Stomach (tissue), 9 donors: Measurements from ENCODE around the gene KLHL21. TPM values are rescaled to one million over a fixed set of nuclear protein-coding genes. Genes with fewer than 3 reads are reported as not detected.

ENCODE experiments used
- DNase-seq, 2 donors: peaks; one replicate each; pipeline versions ENCODE4 v3.0.0 to v3.0.0-alpha.2; 2013 to 2019
- H3K27ac ChIP-seq, 5 donors: fragments of 200-600 bp in 4 of 5; sonication (generic) in 4 of 5; one replicate each; pipeline ENCODE4 v1.5.1; 2013 to 2019; ENCODE audit warnings: mild to moderate bottlenecking in 1 of 5, moderate library complexity in 1 of 5
- H3K27me3 ChIP-seq, 3 donors: fragments of 200-600 bp; sonication (generic); one replicate each; pipeline ENCODE4 v1.5.1; 2017 to 2019; ENCODE audit warnings: mixed run types in 1 of 3
- H3K36me3 ChIP-seq, 4 donors: fragments of 200-600 bp; sonication (generic); 1 replicate in 3 of 4; 2 replicates in 1 of 4; pipeline ENCODE4 v1.5.1; 2016 to 2019
- H3K4me1 ChIP-seq, 4 donors: fragments of 200-600 bp; sonication (generic); one replicate each; pipeline ENCODE4 v1.5.1; 2016 to 2019
- H3K4me3 ChIP-seq, 4 donors: fragments of 200-600 bp; sonication (generic) in 3 of 4; one replicate each; pipeline ENCODE4 v1.5.1; 2016 to 2019; ENCODE audit warnings: mild to moderate bottlenecking in 1 of 4
- H3K9me3 ChIP-seq, 4 donors: fragments of 200-600 bp; sonication (generic); one replicate each; pipeline ENCODE4 v1.5.1; 2016 to 2019
- EP300 ChIP-seq: sonication (generic); formaldehyde crosslinking; IDR thresholded peaks from one replicate; pipeline ENCODE4 v1.6.1; 2017; ENCODE audit warnings: antibody characterized with exemption
- WGBS, 5 donors: extraction: QIAGEN DNeasy Blood & Tissue Kit in 3 of 5; methylation state at CpG; one replicate each; pipeline versions ENCODE4 v1.1.5 to v1.1.7; 2013 to 2018; 5-methylcytosine and 5-hydroxymethylcytosine counted together
- intact Hi-C: fragments of 100-400 bp; cut with DNase I; formaldehyde crosslinking; loops from one replicate; pipeline ENCODE4 v1.15.1; 2023; ENCODE audit warnings: low total_unique reads
- polyA plus RNA-seq, 3 donors: library from polyadenylated mRNA; stranded (reverse); fragments of 200-250 nt; gene quantifications; one replicate each; pipeline ENCODE4 v1.2.3, GENCODE V29; 2013
- small RNA-seq, 4 donors: library from RNA; depleted of rRNA; stranded (forward); fragments of <200 nt; gene quantifications; one replicate each; pipeline ENCODE3, GENCODE V24; 2016
- total RNA-seq, 5 donors: library from RNA; depleted of rRNA; stranded (reverse); fragments of >200 nt; gene quantifications; one replicate each; pipeline versions ENCODE4 v1.1.0 to v1.2.3, GENCODE V29; 2014 to 2016
- donor health status: healthy with polysubstance abuse.
- donor health status: Bipolar disorder and iron deficiency.
- donor health status: healthy.

KLHL21 gene
- total and polyA plus RNA-seq, 8 donors = 9.2 to 59.8 (median 19.4) TPM

- H3K36me3 ChIP-seq = peaks cover 64 to 97% (median 96%) of the 10 kb centered on the region in 4 donors
- DNase-seq = no peak
- intact Hi-C loops = no loop called here
- no peaks in the 10 kb centered on the region for H3K9me3 ChIP-seq
- no peak overlapping the region for H3K4me3 ChIP-seq
- WGBS, 5 donors = 68 to 86% (median 81%) methylated on average over 3 of the region's 3 CpGs
- no peak overlapping the region for H3K27ac ChIP-seq
- H3K27me3 ChIP-seq = no peaks in the 10 kb centered on the region
- no peak for TF ChIP-seq EP300
- H3K4me1 ChIP-seq = no peaks in the 10 kb centered on the region
Measured at GRCh38 chr1:6544831-6545230, 57.8 kb downstream of the KLHL21 start.

Small RNA genes lying within 50 kb of the gene (small RNA-seq; reads per million reads assigned to genes)
- gene RNU6-731P = 0 reads per million in 4 donors

Other genes with a start within 250 kb of the KLHL21 start
- 10 to 100 TPM in 3 of 5 donors, 1 to 10 TPM in 1, not detected in 1; 9.4 to 69.8 (median 22.6) TPM for gene ACOT7, start 209.1 kb downstream of the KLHL21 start, total RNA-seq
- 10 to 100 TPM; 17.7 to 26.3 (median 19.4) TPM for gene ACOT7, start 209.1 kb downstream of the KLHL21 start, polyA plus RNA-seq
- gene HES2, start 182.9 kb downstream of the KLHL21 start, total RNA-seq = 100 to 1,000 TPM in 1 of 5 donors, not detected in 4; 231 TPM
- 10 to 100 TPM in 1 of 3 donors, not detected in 2; 18.4 TPM for gene HES2, start 182.9 kb downstream of the KLHL21 start, polyA plus RNA-seq
- 10 to 100 TPM in 1 of 5 donors, 1 to 10 TPM in 2, not detected in 2; 1.8 to 68.4 (median 4.9) TPM for gene ESPN, start 178.1 kb downstream of the KLHL21 start, total RNA-seq
- gene ESPN, start 178.1 kb downstream of the KLHL21 start, polyA plus RNA-seq = 10 to 100 TPM in 1 of 3 donors, 1 to 10 TPM in 2; 1.5 to 18.0 (median 4.7) TPM
- 100 to 1,000 TPM in 1 of 5 donors, 10 to 100 TPM in 2, 1 to 10 TPM in 2; 6.1 to 215 (median 21.4) TPM for gene TNFRSF25, start 136.7 kb downstream of the KLHL21 start, total RNA-seq
- gene TNFRSF25, start 136.7 kb downstream of the KLHL21 start, polyA plus RNA-seq = 10 to 100 TPM in 1 of 3 donors, 1 to 10 TPM in 2; 2.7 to 41.6 (median 2.9) TPM
- gene PLEKHG5, start 111.2 kb downstream of the KLHL21 start, total RNA-seq = 10 to 100 TPM in 2 of 5 donors, 1 to 10 TPM in 3; 4.9 to 58.8 (median 9.8) TPM
- gene PLEKHG5, start 111.2 kb downstream of the KLHL21 start, polyA plus RNA-seq = 1 to 10 TPM; 1.4 to 7.2 (median 1.8) TPM
- gene NOL9, start 48.4 kb downstream of the KLHL21 start, total RNA-seq = 100 to 1,000 TPM in 1 of 5 donors, 10 to 100 TPM in 4; 19.7 to 150 (median 42.0) TPM
- gene NOL9, start 48.4 kb downstream of the KLHL21 start, polyA plus RNA-seq = 1 to 10 TPM; 2.7 to 4.0 (median 2.9) TPM
- gene TAS1R1, start 47.6 kb downstream of the KLHL21 start, total RNA-seq = not detected
- gene TAS1R1, start 47.6 kb downstream of the KLHL21 start, polyA plus RNA-seq = under 1 TPM in 2 of 3 donors, not detected in 1; 0.08 to 0.12 TPM
- gene ZBTB48, start 22.9 kb downstream of the KLHL21 start, total RNA-seq = 100 to 1,000 TPM in 1 of 5 donors, 10 to 100 TPM in 4; 22.6 to 139 (median 25.7) TPM
- gene ZBTB48, start 22.9 kb downstream of the KLHL21 start, polyA plus RNA-seq = 10 to 100 TPM; 34.8 to 64.4 (median 61.3) TPM
- 10 to 100 TPM in 2 of 5 donors, 1 to 10 TPM in 3; 2.7 to 16.9 (median 7.5) TPM for gene PHF13, start 10.9 kb upstream of the KLHL21 start, total RNA-seq
- 1 to 10 TPM; 4.5 to 6.7 (median 5.7) TPM for gene PHF13, start 10.9 kb upstream of the KLHL21 start, polyA plus RNA-seq
- 100 to 1,000 TPM in 1 of 5 donors, 10 to 100 TPM in 2, 1 to 10 TPM in 2; 5.8 to 116 (median 10.4) TPM for gene THAP3, start 22.0 kb upstream of the KLHL21 start, total RNA-seq
- 10 to 100 TPM; 17.9 to 27.6 (median 26.6) TPM for gene THAP3, start 22.0 kb upstream of the KLHL21 start, polyA plus RNA-seq
- 10 to 100 TPM; 22.8 to 93.9 (median 63.9) TPM for gene DNAJC11, start 98.9 kb upstream of the KLHL21 start, total RNA-seq
- gene DNAJC11, start 98.9 kb upstream of the KLHL21 start, polyA plus RNA-seq = 10 to 100 TPM; 20.0 to 27.2 (median 24.4) TPM
- gene CAMTA1, start 182.6 kb upstream of the KLHL21 start, total RNA-seq = 100 to 1,000 TPM in 3 of 5 donors, 10 to 100 TPM in 2; 42.8 to 213 (median 109) TPM
- 100 to 1,000 TPM; 126 to 154 (median 132) TPM for gene CAMTA1, start 182.6 kb upstream of the KLHL21 start, polyA plus RNA-seq